B cell (primary cell): Measurements from ENCODE around the gene DNTT. TPM values are rescaled to one million over a fixed set of nuclear protein-coding genes. Genes with fewer than 3 reads are reported as not detected.

Source experiments
- ATAC-seq: fragments of 200-7000 bp; cut with Tn5 transposase; one replicate; pipeline ENCODE4 v1.10.0; 2021; ENCODE audit warnings: low read depth, mild to moderate bottlenecking, moderate number of reproducible peaks, moderate library complexity
- CTCF ChIA-PET: fragments of 350-600 bp; sonication (Branson Sonifier 250); formaldehyde crosslinking; loops from one replicate; lab custom pipeline; 2021; ENCODE audit warnings: antibody characterized with exemption, inconsistent platforms; lab: Charles Lee
- POLR2A ChIA-PET: fragments of 350-600 bp; sonication (Branson Sonifier 250); formaldehyde crosslinking; loops from one replicate; lab custom pipeline; 2021; ENCODE audit warnings: antibody characterized with exemption; lab: Charles Lee
- DNase-seq: peaks from one replicate; pipeline ENCODE4 v3.0.0; 2013
- H2AFZ ChIP-seq: 2 replicates; pipeline ENCODE4 v1.6.1; 2012; ENCODE audit warnings: mild to moderate bottlenecking, low read depth, low read length; ENCODE audit not compliant: insufficient read depth, poor library complexity, severe bottlenecking
- H3K27ac ChIP-seq, 2 donors: 1 replicate in 1 of 2; 2 replicates in 1 of 2; pipeline ENCODE4 v1.5.1; 2012 to 2013; ENCODE audit warnings: low read length in 2 of 2, mild to moderate bottlenecking in 2 of 2, moderate library complexity in 1 of 2
- H3K27me3 ChIP-seq, 4 experiments: fragments of 200-600 bp in 1 of 4; sonication (generic) in 1 of 4; replicated peaks in 1 of 4; 1 replicate in 2 of 4; 2 replicates in 2 of 4; pipeline versions ENCODE4 v1.6.1 to v1.7.0; 2013 to 2016; ENCODE audit warnings: low read length in 3 of 4, mild to moderate bottlenecking in 2 of 4, mixed read lengths in 1 of 4, moderate library complexity in 1 of 4; ENCODE audit not compliant: insufficient read depth in 4 of 4, control insufficient read depth in 3 of 4; ENCODE audit errors: control extremely low read depth in 1 of 4
- H3K36me3 ChIP-seq, 2 experiments: replicated peaks in 1 of 2; 1 replicate in 1 of 2; 2 replicates in 1 of 2; pipeline versions ENCODE4 v1.6.1 to v1.7.1; 2013; ENCODE audit warnings: low read length in 1 of 2; ENCODE audit not compliant: insufficient read depth in 2 of 2, control insufficient read depth in 1 of 2; ENCODE audit errors: control extremely low read depth in 1 of 2, extremely low read depth in 1 of 2
- H3K4me1 ChIP-seq, 2 donors: fragments of 200-600 bp in 1 of 2; sonication (generic) in 1 of 2; 1 replicate in 1 of 2; 2 replicates in 1 of 2; pipeline versions ENCODE4 v1.5.1 to v1.6.1; 2013 to 2017; ENCODE audit warnings: low read length in 2 of 2; ENCODE audit not compliant: control insufficient read depth in 2 of 2, insufficient read depth in 2 of 2
- H3K4me2 ChIP-seq: replicated peaks from 2 replicates; pipeline ENCODE3; 2012; ENCODE audit warnings: mild to moderate bottlenecking, low read depth, low read length; ENCODE audit not compliant: poor library complexity, severe bottlenecking
- H3K4me3 ChIP-seq, 5 experiments: fragments of 200-600 bp in 1 of 5; sonication (generic) in 1 of 5; 1 replicate in 3 of 5; 2 replicates in 2 of 5; pipeline versions ENCODE4 v1.5.1 to v1.7.0; 2011 to 2016; ENCODE audit warnings: low read length in 4 of 5, mild to moderate bottlenecking in 4 of 5, low read depth in 2 of 5, control low read depth in 1 of 5, moderate library complexity in 1 of 5; ENCODE audit not compliant: insufficient read depth in 1 of 5; ENCODE audit errors: control extremely low read depth in 1 of 5, extremely low read depth in 1 of 5
- H3K79me2 ChIP-seq: fragments of 200-600 bp; sonication (generic); one replicate; pipeline ENCODE4 v1.6.0; 2016; ENCODE audit warnings: low read length; ENCODE audit not compliant: control insufficient read depth, insufficient read depth
- H3K9ac ChIP-seq: fragments of 200-600 bp; sonication (generic); 2 replicates; pipeline ENCODE4 v1.6.1; 2017; ENCODE audit warnings: mild to moderate bottlenecking, low read length, moderate library complexity
- H3K9me3 ChIP-seq, 3 donors: one replicate each; pipeline versions ENCODE4 v1.6.1 to v1.7.1; 2013; ENCODE audit warnings: low read length in 2 of 3; ENCODE audit not compliant: control insufficient read depth in 2 of 3, insufficient read depth in 1 of 3; ENCODE audit errors: control extremely low read depth in 1 of 3
- H4K20me1 ChIP-seq: 2 replicates; pipeline ENCODE4 v1.6.0; 2012; ENCODE audit warnings: mild to moderate bottlenecking, low read length; ENCODE audit not compliant: insufficient read depth, control insufficient read depth, poor library complexity, severe bottlenecking
- H3K27ac Mint-ChIP-seq: one replicate; pipeline ENCODE4 v1.8.0; 2021; ENCODE audit warnings: mixed read lengths
- H3K27me3 Mint-ChIP-seq: one replicate; pipeline ENCODE4 v1.8.0; 2021; ENCODE audit warnings: mixed read lengths
- H3K4me1 Mint-ChIP-seq: one replicate; pipeline ENCODE4 v1.8.0; 2021; ENCODE audit warnings: mixed read lengths
- H3K4me3 Mint-ChIP-seq: one replicate; pipeline ENCODE4 v1.8.0; 2021; ENCODE audit warnings: mixed read lengths
- H3K9me3 Mint-ChIP-seq: one replicate; pipeline ENCODE4 v1.8.0; 2022; ENCODE audit warnings: mixed read lengths; ENCODE audit not compliant: insufficient read depth
- CTCF ChIP-seq: fragments of 200-600 bp; IDR thresholded peaks from one replicate; pipeline ENCODE4 v1.8.0; 2022; ENCODE audit warnings: antibody characterized with exemption, mild to moderate bottlenecking
- EZH2 ChIP-seq: IDR thresholded peaks from 2 replicates; pipeline ENCODE4 v1.6.1; 2012; ENCODE audit warnings: borderline replicate concordance, low read depth, mild to moderate bottlenecking, moderate library complexity, low read length; ENCODE audit not compliant: insufficient read depth, poor library complexity, severe bottlenecking
- WGBS: methylation state at CpG from one replicate; pipeline ENCODE4 v1.1.5; 2013; ENCODE audit warnings: missing lambda C conversion rate; ENCODE audit not compliant: insufficient coverage; 5-methylcytosine and 5-hydroxymethylcytosine counted together
- intact Hi-C: fragments of 100-400 bp; cut with micrococcal nuclease; formaldehyde crosslinking; loops from one replicate; pipeline ENCODE4 v1.10.0; 2022
- polyA plus RNA-seq: library from polyadenylated mRNA; depleted of rRNA; stranded (reverse); fragments of >200 nt; gene quantifications from 2 replicates; pipeline ENCODE4 v1.2.3, GENCODE V29; 2012
- total RNA-seq, 2 donors: library from RNA; stranded (reverse); fragments of 120-200 nt in 1 of 2; gene quantifications; 1 replicate in 1 of 2; 2 replicates in 1 of 2; pipeline versions ENCODE4 v1.2.3 to v1.2.4, GENCODE V29; 2013 to 2022

The DNTT gene
- total and polyA plus RNA-seq, 2 donors (not counting 1 experiment from before 2014, with no cell fraction given): not detected

- no peak overlapping the region for H3K4me2 ChIP-seq
- no peaks in the 10 kb centered on the region for H3K9me3 ChIP-seq
- H3K36me3 ChIP-seq: no peaks in the 10 kb centered on the region
- peaks cover 0 to 16% (median 6%) of the 10 kb centered on the region in 4 experiments for H3K27me3 ChIP-seq
- no peaks in the 10 kb centered on the region for H4K20me1 ChIP-seq
- TF ChIP-seq EZH2 (no peak), CTCF (no peak)
- no peak overlapping the region for H3K4me3 Mint-ChIP-seq
- 52% methylated on average over 2 of the region's 3 CpGs for WGBS
- no peak overlapping the region for H3K27ac ChIP-seq
- ATAC-seq: no peak
- H3K4me3 ChIP-seq: no peak overlapping the region
- H3K4me1 Mint-ChIP-seq: peaks cover 18% of the 10 kb centered on the region
- H3K79me2 ChIP-seq: no peaks in the 10 kb centered on the region
- POLR2A ChIA-PET: no interaction called here
- DNase-seq: no peak
- intact Hi-C loops: no loop called here
- CTCF ChIA-PET: interaction anchor here (1.1 to 2.6 kb wide), 4 partner anchors 7 to 80 kb away, joined by 4 to 11 read pairs (median 6); no protein-coding TSS in a partner anchor
- H3K27ac Mint-ChIP-seq: no peak overlapping the region
- peaks cover 18% of the 10 kb centered on the region in 2 donors for H3K4me1 ChIP-seq
- H3K9me3 Mint-ChIP-seq: no peaks in the 10 kb centered on the region
- no peak overlapping the region for H2AFZ ChIP-seq
- no peak overlapping the region for H3K9ac ChIP-seq
- H3K27me3 Mint-ChIP-seq: peaks cover 19% of the 10 kb centered on the region
Measured at GRCh38 chr10:96309628-96310320, 5.5 kb downstream of the DNTT start.

- no peaks in the 10 kb centered on the region for H3K79me2 ChIP-seq
- POLR2A ChIA-PET: no interaction called here
- H3K4me2 ChIP-seq: no peak overlapping the region
- no peak overlapping the region for H2AFZ ChIP-seq
- H3K27ac ChIP-seq: no peak overlapping the region
- H3K36me3 ChIP-seq: no peaks in the 10 kb centered on the region
- H3K4me3 ChIP-seq: no peak overlapping the region
- peaks cover 13 to 14% of the 10 kb centered on the region in 2 donors for H3K4me1 ChIP-seq
- WGBS: 29% methylated on average over 1 of the region's 1 CpG
- DNase-seq (no peak), ATAC-seq (no peak)
- no peak for TF ChIP-seq CTCF
- no peak for TF ChIP-seq EZH2
- no peaks in the 10 kb centered on the region for H3K9me3 ChIP-seq
- H4K20me1 ChIP-seq: no peaks in the 10 kb centered on the region
- H3K27me3 Mint-ChIP-seq: peaks cover 14% of the 10 kb centered on the region
- no peak overlapping the region for H3K4me3 Mint-ChIP-seq
- H3K27me3 ChIP-seq: peaks cover 0 to 11% (median 3%) of the 10 kb centered on the region in 4 experiments
- intact Hi-C loops: no loop called here
- CTCF ChIA-PET: interaction anchor here (1.1 to 2.3 kb wide), 3 partner anchors 8 to 81 kb away, joined by 4 to 11 read pairs (median 4); no protein-coding TSS in a partner anchor
- H3K4me1 Mint-ChIP-seq: peaks cover 14% of the 10 kb centered on the region
- no peaks in the 10 kb centered on the region for H3K9me3 Mint-ChIP-seq
- H3K9ac ChIP-seq: no peak overlapping the region
- no peak overlapping the region for H3K27ac Mint-ChIP-seq
Measured at GRCh38 chr10:96310321-96310669, 6.1 kb downstream of the DNTT start.
